Measurements from ENCODE around the gene SYNDIG1. TPM values are rescaled to one million over a fixed set of nuclear protein-coding genes. Genes with fewer than 3 reads are reported as not detected.

Gene SYNDIG1
- total and polyA plus RNA-seq, 4 donors: 0.20 to 5.0 (median 0.63) TPM

- DNase-seq: no peak
- no peak overlapping the region for H3K4me3 ChIP-seq
These were observed 48.4 kb upstream of the SYNDIG1 start for GRCh38 chr20:24421071-24421470.

DNA sequence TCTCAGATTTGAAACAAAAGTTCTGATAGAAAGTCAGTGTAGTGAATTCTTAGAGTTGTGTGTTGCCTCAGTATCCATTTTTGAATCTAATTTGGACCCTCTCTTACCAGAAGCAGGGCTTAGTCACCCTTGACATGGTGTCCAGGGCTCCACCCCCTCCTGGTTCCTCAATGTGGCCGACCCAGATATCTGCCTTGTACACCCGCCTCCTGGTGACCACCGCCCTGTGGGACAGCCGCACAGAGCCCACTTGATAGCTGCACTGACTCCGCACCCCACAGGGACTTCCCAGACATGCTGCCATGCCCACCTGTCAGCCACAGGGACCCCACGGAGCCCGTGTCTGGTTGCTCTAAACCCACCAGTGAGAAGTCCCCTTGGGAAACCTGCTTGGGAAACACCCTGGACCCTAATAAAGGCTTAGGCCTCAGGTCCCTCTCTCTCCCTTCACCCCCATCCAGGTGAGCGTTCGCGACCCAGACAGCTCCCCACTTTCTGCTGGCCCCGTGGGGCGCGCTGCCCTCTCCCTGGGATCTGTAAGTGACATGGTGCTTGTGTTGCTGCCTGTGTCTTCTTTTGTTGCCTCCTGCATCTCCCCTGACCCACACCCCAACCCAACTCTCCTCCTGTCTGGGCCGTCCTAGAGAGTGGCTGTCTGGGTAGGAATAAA lies 47.2 kb upstream of the SYNDIG1 start:
- ATAC-seq (ENCODE audit: insufficient read depth, low FRiP score) (no peak), DNase-seq (no peak)
- TF ChIP-seq, protein P1, sequence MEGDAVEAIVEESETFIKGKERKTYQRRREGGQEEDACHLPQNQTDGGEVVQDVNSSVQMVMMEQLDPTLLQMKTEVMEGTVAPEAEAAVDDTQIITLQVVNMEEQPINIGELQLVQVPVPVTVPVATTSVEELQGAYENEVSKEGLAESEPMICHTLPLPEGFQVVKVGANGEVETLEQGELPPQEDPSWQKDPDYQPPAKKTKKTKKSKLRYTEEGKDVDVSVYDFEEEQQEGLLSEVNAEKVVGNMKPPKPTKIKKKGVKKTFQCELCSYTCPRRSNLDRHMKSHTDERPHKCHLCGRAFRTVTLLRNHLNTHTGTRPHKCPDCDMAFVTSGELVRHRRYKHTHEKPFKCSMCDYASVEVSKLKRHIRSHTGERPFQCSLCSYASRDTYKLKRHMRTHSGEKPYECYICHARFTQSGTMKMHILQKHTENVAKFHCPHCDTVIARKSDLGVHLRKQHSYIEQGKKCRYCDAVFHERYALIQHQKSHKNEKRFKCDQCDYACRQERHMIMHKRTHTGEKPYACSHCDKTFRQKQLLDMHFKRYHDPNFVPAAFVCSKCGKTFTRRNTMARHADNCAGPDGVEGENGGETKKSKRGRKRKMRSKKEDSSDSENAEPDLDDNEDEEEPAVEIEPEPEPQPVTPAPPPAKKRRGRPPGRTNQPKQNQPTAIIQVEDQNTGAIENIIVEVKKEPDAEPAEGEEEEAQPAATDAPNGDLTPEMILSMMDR (IDR thresholded peaks at IDR 0.05; ENCODE audit: control extremely low read depth, extremely low read depth): no peak
- no peaks in the 10 kb centered on the region for H3K36me3 ChIP-seq (ENCODE audit: control insufficient read depth in 4 of 4, insufficient read depth in 4 of 4, low read length in 4 of 4)
- H3K9me3 ChIP-seq (ENCODE audit: control insufficient read depth in 4 of 4, insufficient read depth in 3 of 4, low read length in 3 of 4): peaks cover 0 to 6% (median 0%) of the 10 kb centered on the region in 4 donors
- no peak overlapping the region for H3K27ac ChIP-seq (ENCODE audit: low read depth in 1 of 2, low read length in 1 of 2)
- H3K9ac ChIP-seq (ENCODE audit: insufficient read depth in 1 of 2, low read length in 2 of 2): no peak overlapping the region
- H3K27me3 ChIP-seq (ENCODE audit: control insufficient read depth in 3 of 3, insufficient read depth in 3 of 3, low read length in 2 of 3): peaks cover 0 to 4% (median 0%) of the 10 kb centered on the region in 3 donors
- no peak overlapping the region for H3K4me3 ChIP-seq
- no peaks in the 10 kb centered on the region for H3K4me1 ChIP-seq (ENCODE audit: control insufficient read depth in 5 of 5, insufficient read depth in 5 of 5, low read length in 5 of 5)
- 94 to 95% methylated on average over 14 of the region's 14 CpGs for WGBS, 2 donors

More at GRCh38 chr20:24421071-24421470, 48.4 kb upstream of the SYNDIG1 start:
- no peaks in the 10 kb centered on the region for H3K36me3 ChIP-seq (ENCODE audit: control insufficient read depth in 4 of 4, insufficient read depth in 4 of 4, low read length in 4 of 4)
- H3K27me3 ChIP-seq (ENCODE audit: control insufficient read depth in 3 of 3, insufficient read depth in 3 of 3, low read length in 2 of 3): peaks cover 0 to 4% (median 0%) of the 10 kb centered on the region in 3 donors
- peaks cover 0 to 11% (median 3%) of the 10 kb centered on the region in 4 donors for H3K9me3 ChIP-seq (ENCODE audit: control insufficient read depth in 4 of 4, insufficient read depth in 3 of 4, low read length in 3 of 4)
- ATAC-seq (ENCODE audit: insufficient read depth, low FRiP score): no peak
- no peaks in the 10 kb centered on the region for H3K4me1 ChIP-seq (ENCODE audit: control insufficient read depth in 5 of 5, insufficient read depth in 5 of 5, low read length in 5 of 5)
- 81 to 86% methylated on average over 9 of the region's 9 CpGs for WGBS, 2 donors
- H3K9ac ChIP-seq (ENCODE audit: insufficient read depth in 1 of 2, low read length in 2 of 2): no peak overlapping the region
- no peak overlapping the region for H3K27ac ChIP-seq (ENCODE audit: low read depth in 1 of 2, low read length in 1 of 2)
- TF ChIP-seq, protein P1 (IDR thresholded peaks at IDR 0.05; ENCODE audit: control extremely low read depth, extremely low read depth): no peak

DNA sequence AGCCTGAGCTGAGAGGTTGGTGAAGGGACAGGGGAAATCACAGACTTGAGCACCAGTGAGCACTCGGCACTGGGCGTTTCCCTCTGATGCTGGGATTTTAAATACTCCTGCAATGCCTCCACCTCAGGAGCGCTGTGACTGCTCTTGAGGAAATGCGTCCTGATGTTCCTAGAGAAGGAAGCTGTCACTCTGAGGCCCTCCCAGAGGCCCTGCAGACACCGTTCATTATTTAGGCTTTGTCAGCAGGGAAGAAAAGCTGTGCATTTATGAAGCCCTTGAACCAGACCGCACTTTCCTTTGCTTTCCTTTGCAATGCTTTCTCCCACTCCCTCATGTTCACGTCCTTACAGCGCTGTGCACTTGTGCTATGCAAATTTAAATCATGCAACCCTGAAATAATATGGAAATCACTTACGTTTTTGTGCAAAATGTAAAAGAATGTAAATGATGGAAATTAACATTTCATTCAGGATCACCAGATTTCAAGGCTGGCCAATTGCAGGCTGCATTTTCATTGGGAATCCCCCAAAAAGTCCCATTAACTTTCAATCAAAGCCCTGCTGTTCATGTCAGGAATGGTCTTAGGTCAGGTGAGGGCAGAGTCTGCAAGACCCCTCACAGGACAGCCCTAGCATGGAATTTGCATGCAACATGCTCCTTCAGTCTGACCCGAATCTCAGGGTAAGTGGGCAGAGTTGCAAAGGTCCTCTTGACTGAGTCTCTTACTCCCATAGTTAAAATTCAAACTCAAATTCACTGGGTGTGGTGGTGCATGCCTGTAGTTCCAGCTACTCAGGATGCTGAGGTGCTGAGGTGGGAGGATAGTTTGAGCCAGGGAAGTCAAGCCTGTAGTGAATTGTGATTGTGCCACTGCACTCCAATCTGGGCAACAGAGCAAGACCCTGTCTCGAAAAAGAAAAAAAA lies 45.8 kb upstream of the SYNDIG1 start:
- Histone ChIP-seq H3K9me3 (ENCODE audit: control insufficient read depth in 4 of 4, insufficient read depth in 3 of 4, low read length in 3 of 4) (peaks cover 0 to 2% (median 0%) of the 10 kb centered on the region in 4 donors), H3K4me1 (ENCODE audit: control insufficient read depth in 5 of 5, insufficient read depth in 5 of 5, low read length in 5 of 5) (no peaks in the 10 kb centered on the region), H3K27ac (ENCODE audit: low read depth in 1 of 2, low read length in 1 of 2) (no peak overlapping the region), H3K9ac (ENCODE audit: insufficient read depth in 1 of 2, low read length in 2 of 2) (no peak overlapping the region), H3K4me3 (no peak overlapping the region), H3K36me3 (ENCODE audit: control insufficient read depth in 4 of 4, insufficient read depth in 4 of 4, low read length in 4 of 4) (no peaks in the 10 kb centered on the region), H3K27me3 (ENCODE audit: control insufficient read depth in 3 of 3, insufficient read depth in 3 of 3, low read length in 2 of 3) (peaks cover 0 to 4% (median 0%) of the 10 kb centered on the region in 3 donors)
- TF ChIP-seq, protein P1 (IDR thresholded peaks at IDR 0.05; ENCODE audit: control extremely low read depth, extremely low read depth): no peak
- no peak for DNase-seq
- ATAC-seq (ENCODE audit: insufficient read depth, low FRiP score): no peak
- WGBS, 2 donors: 56 to 63% methylated on average over 11 of the region's 11 CpGs

Measured in lung (tissue), 12 donors.